ENCODE measurements around the gene SLC6A3. TPM values are rescaled to one million over a fixed set of nuclear protein-coding genes. Genes with fewer than 3 reads are reported as not detected.

SLC6A3 gene
- total and polyA plus RNA-seq, 9 of the 15 experiments (the other 6 are each of a cell fraction or from before 2014, with no cell fraction given) = not detected

DNA sequence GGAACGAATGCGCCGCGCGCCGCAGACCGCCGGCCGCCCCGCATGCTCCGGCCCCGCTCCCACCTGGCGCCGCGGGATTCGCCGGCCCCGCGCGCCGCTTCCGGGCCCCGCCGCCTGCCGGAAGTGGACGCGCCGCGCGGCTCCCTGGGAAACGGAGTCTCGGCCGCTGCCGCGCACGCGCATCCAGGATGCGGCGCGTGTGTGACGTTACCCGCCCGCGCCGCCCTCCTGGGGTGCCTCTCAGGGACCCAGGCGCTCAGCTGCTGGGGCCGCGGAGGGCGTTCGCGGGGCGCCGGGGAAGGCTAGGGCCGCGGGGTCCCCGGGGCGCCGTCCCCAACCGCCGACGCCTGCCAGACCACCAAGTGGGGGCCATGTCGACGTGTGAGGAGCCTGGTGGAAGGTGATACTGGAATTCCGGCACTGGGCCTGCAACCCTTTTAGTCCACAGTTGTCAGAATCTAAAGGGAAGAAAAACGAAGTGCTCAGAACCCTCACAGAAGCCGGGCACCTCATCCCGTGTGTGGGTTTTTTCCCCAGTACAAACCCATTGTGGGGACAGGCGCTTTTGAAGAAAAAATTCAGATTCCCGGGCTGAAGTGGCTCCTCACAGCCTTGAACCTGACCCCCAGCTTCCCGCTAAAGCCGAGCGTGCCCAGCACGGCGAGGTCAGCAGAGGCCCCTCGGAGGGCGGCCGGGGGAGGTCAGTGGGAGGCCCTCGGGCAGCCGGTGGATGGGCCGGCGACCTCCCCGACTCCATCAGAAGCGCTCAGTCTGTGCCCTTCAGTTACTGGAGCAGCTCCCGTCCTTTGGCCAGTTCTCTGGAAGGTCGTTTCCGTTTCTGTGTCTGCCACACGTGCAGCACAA lies 100.0 kb downstream of the SLC6A3 start, which contains the start of gene CLPTM1L (continued):
- TF ChIP-seq, protein P1, sequence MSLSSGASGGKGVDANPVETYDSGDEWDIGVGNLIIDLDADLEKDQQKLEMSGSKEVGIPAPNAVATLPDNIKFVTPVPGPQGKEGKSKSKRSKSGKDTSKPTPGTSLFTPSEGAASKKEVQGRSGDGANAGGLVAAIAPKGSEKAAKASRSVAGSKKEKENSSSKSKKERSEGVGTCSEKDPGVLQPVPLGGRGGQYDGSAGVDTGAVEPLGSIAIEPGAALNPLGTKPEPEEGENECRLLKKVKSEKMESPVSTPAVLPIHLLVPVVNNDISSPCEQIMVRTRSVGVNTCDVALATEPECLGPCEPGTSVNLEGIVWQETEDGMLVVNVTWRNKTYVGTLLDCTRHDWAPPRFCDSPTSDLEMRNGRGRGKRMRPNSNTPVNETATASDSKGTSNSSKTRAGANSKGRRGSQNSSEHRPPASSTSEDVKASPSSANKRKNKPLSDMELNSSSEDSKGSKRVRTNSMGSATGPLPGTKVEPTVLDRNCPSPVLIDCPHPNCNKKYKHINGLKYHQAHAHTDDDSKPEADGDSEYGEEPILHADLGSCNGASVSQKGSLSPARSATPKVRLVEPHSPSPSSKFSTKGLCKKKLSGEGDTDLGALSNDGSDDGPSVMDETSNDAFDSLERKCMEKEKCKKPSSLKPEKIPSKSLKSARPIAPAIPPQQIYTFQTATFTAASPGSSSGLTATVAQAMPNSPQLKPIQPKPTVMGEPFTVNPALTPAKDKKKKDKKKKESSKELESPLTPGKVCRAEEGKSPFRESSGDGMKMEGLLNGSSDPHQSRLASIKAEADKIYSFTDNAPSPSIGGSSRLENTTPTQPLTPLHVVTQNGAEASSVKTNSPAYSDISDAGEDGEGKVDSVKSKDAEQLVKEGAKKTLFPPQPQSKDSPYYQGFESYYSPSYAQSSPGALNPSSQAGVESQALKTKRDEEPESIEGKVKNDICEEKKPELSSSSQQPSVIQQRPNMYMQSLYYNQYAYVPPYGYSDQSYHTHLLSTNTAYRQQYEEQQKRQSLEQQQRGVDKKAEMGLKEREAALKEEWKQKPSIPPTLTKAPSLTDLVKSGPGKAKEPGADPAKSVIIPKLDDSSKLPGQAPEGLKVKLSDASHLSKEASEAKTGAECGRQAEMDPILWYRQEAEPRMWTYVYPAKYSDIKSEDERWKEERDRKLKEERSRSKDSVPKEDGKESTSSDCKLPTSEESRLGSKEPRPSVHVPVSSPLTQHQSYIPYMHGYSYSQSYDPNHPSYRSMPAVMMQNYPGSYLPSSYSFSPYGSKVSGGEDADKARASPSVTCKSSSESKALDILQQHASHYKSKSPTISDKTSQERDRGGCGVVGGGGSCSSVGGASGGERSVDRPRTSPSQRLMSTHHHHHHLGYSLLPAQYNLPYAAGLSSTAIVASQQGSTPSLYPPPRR (CRISPR knock-in tag; IDR thresholded peaks at IDR 0.05; ENCODE audit: borderline replicate concordance) = no peak
- TF ChIP-seq ASH1L (IDR thresholded peaks at IDR 0.05; ENCODE audit: borderline replicate concordance, low read depth, partially characterized antibody) (no peak), XRCC5 (IDR thresholded peaks at IDR 0.05; ENCODE audit: low read depth, low read length) (0 out of 2 replicates have a peak, but pooled peaks have one; percentile 18), TRIM28 (IDR thresholded peaks at IDR 0.05) (no peak), NELFE (IDR thresholded peaks at IDR 0.05; ENCODE audit: insufficient read depth, insufficient read length) (no peak), SNRNP70 (optimal IDR thresholded peaks at IDR 0.05; ENCODE audit: low read depth, low read length) (no peak), RFX7 (CRISPR knock-in tag; IDR thresholded peaks at IDR 0.05) (no peak), SMAD3 (CRISPR knock-in tag; conservative IDR thresholded peaks at IDR 0.05) (no peak; the same call in 1 of the 2 replicates), MED1 (CRISPR knock-in tag; IDR thresholded peaks at IDR 0.05; ENCODE audit: borderline replicate concordance) (no peak), GTF2F1 (IDR thresholded peaks at IDR 0.05; ENCODE audit: low read depth, low read length) (no peak), ARNT (IDR thresholded peaks at IDR 0.05) (no peak)
- TF ChIP-seq, protein P2, sequence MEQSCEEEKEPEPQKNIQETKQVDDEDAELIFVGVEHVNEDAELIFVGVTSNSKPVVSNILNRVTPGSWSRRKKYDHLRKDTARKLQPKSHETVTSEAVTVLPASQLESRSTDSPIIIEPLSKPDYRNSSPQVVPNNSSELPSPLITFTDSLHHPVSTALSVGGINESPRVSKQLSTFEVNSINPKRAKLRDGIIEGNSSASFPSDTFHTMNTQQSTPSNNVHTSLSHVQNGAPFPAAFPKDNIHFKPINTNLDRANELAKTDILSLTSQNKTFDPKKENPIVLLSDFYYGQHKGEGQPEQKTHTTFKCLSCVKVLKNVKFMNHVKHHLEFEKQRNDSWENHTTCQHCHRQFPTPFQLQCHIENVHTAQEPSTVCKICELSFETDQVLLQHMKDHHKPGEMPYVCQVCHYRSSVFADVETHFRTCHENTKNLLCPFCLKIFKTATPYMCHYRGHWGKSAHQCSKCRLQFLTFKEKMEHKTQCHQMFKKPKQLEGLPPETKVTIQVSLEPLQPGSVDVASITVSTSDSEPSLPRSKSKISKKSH (CRISPR knock-in tag; IDR thresholded peaks at IDR 0.05) = no peak
- TF ChIP-seq, protein P3, sequence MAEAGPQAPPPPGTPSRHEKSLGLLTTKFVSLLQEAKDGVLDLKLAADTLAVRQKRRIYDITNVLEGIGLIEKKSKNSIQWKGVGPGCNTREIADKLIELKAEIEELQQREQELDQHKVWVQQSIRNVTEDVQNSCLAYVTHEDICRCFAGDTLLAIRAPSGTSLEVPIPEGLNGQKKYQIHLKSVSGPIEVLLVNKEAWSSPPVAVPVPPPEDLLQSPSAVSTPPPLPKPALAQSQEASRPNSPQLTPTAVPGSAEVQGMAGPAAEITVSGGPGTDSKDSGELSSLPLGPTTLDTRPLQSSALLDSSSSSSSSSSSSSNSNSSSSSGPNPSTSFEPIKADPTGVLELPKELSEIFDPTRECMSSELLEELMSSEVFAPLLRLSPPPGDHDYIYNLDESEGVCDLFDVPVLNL (CRISPR knock-in tag; IDR thresholded peaks at IDR 0.05; ENCODE audit: low read depth) = no peak
- TF ChIP-seq, protein P4, sequence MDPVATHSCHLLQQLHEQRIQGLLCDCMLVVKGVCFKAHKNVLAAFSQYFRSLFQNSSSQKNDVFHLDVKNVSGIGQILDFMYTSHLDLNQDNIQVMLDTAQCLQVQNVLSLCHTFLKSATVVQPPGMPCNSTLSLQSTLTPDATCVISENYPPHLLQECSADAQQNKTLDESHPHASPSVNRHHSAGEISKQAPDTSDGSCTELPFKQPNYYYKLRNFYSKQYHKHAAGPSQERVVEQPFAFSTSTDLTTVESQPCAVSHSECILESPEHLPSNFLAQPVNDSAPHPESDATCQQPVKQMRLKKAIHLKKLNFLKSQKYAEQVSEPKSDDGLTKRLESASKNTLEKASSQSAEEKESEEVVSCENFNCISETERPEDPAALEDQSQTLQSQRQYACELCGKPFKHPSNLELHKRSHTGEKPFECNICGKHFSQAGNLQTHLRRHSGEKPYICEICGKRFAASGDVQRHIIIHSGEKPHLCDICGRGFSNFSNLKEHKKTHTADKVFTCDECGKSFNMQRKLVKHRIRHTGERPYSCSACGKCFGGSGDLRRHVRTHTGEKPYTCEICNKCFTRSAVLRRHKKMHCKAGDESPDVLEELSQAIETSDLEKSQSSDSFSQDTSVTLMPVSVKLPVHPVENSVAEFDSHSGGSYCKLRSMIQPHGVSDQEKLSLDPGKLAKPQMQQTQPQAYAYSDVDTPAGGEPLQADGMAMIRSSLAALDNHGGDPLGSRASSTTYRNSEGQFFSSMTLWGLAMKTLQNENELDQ (CRISPR knock-in tag; IDR thresholded peaks at IDR 0.05; ENCODE audit: borderline replicate concordance) = no peak
- TF ChIP-seq, protein P5, sequence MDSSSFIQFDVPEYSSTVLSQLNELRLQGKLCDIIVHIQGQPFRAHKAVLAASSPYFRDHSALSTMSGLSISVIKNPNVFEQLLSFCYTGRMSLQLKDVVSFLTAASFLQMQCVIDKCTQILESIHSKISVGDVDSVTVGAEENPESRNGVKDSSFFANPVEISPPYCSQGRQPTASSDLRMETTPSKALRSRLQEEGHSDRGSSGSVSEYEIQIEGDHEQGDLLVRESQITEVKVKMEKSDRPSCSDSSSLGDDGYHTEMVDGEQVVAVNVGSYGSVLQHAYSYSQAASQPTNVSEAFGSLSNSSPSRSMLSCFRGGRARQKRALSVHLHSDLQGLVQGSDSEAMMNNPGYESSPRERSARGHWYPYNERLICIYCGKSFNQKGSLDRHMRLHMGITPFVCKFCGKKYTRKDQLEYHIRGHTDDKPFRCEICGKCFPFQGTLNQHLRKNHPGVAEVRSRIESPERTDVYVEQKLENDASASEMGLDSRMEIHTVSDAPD (CRISPR knock-in tag; IDR thresholded peaks at IDR 0.05) = no peak
